PC-3 (cell line): Measurements from ENCODE around the gene ZNF804A.

Experiments used
- EZH2 ChIP-seq: fragments of 300-600 bp; sonication (generic); IDR thresholded peaks from one replicate; pipeline ENCODE4 v1.6.1; 2017; ENCODE audit warnings: antibody characterized with exemption, mild to moderate bottlenecking, low read length; ENCODE audit not compliant: unreplicated experiment
- EZH2phosphoT487 ChIP-seq: fragments of 300-600 bp; sonication (generic); IDR thresholded peaks from 2 replicates; pipeline ENCODE4 v1.6.1; 2018; ENCODE audit warnings: mild to moderate bottlenecking, antibody characterized with exemption, low read length, borderline replicate concordance
- TF ChIP-seq, protein P1 (sequence below): fragments of 300-600 bp; sonication (generic); conservative IDR thresholded peaks from 2 replicates; pipeline ENCODE4 v1.5.1; 2017; ENCODE audit warnings: antibody characterized with exemption, low read depth, mild to moderate bottlenecking, low read length

GRCh38 chr2:184562532-184562931 lies 35.8 kb upstream of the ZNF804A start:
- TF ChIP-seq, protein P1, sequence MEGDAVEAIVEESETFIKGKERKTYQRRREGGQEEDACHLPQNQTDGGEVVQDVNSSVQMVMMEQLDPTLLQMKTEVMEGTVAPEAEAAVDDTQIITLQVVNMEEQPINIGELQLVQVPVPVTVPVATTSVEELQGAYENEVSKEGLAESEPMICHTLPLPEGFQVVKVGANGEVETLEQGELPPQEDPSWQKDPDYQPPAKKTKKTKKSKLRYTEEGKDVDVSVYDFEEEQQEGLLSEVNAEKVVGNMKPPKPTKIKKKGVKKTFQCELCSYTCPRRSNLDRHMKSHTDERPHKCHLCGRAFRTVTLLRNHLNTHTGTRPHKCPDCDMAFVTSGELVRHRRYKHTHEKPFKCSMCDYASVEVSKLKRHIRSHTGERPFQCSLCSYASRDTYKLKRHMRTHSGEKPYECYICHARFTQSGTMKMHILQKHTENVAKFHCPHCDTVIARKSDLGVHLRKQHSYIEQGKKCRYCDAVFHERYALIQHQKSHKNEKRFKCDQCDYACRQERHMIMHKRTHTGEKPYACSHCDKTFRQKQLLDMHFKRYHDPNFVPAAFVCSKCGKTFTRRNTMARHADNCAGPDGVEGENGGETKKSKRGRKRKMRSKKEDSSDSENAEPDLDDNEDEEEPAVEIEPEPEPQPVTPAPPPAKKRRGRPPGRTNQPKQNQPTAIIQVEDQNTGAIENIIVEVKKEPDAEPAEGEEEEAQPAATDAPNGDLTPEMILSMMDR = no peak
- TF ChIP-seq EZH2phosphoT487 = no peak
- TF ChIP-seq EZH2 = no peak
